Right cardiac atrium (tissue), 5 donors: ENCODE data around the gene PKD1L1. TPM values are rescaled to one million over a fixed set of nuclear protein-coding genes. Genes with fewer than 3 reads are reported as not detected.

Experiments
- ATAC-seq, 2 donors: fragments of 200-7000 bp; cut with Tn5 transposase; one replicate each; pipeline versions ENCODE4 v1.8.0 to v1.9.1; 2020; ENCODE audit warnings: moderate library complexity in 2 of 2, mild to moderate bottlenecking in 1 of 2
- DNase-seq, 3 donors: peaks; one replicate each; pipeline ENCODE4 v3.0.0-alpha.2; 2020
- H3K27ac ChIP-seq: one replicate; pipeline ENCODE4 v1.5.1; 2013; ENCODE audit warnings: mild to moderate bottlenecking, low read length, control low read depth, moderate library complexity
- H3K27me3 ChIP-seq: one replicate; pipeline ENCODE4 v1.6.1; 2013; ENCODE audit not compliant: control insufficient read depth, insufficient read depth
- H3K4me1 ChIP-seq: one replicate; pipeline ENCODE4 v1.6.1; 2013; ENCODE audit warnings: low read length; ENCODE audit not compliant: control insufficient read depth, insufficient read depth
- H3K4me3 ChIP-seq: one replicate; pipeline ENCODE4 v1.5.1; 2013; ENCODE audit warnings: low read length, control low read depth
- H3K9me3 ChIP-seq: one replicate; pipeline ENCODE4 v1.6.1; 2013; ENCODE audit warnings: low read length; ENCODE audit not compliant: control insufficient read depth
- WGBS: extraction: QIAGEN DNeasy Blood & Tissue Kit; methylation state at CpG from one replicate; pipeline ENCODE4 v1.1.7; 2013; 5-methylcytosine and 5-hydroxymethylcytosine counted together
- intact Hi-C, 4 donors: fragments of 100-400 bp; cut with DNase I; formaldehyde crosslinking; loops; one replicate each; pipeline versions ENCODE4 v1.11.0 to v1.14.0; 2022 to 2023
- polyA plus RNA-seq: library from polyadenylated mRNA; stranded (reverse); fragments of 200-250 nt; gene quantifications from one replicate; pipeline ENCODE4 v1.2.3, GENCODE V29; 2013
- total RNA-seq, 4 donors: library from RNA; stranded (reverse); fragmentation: NEBNext Ultra II Directional; extraction: Animal tissue kit (Norgen Biotek cat#: 25700); gene quantifications; one replicate each; pipeline ENCODE4 v1.2.1, GENCODE V29; 2021
- donor health status: healthy with polysubstance abuse.
- donor health status: DM: no; HTN: yes; CAD: no.
- donor health status: DM: no; HTN: no; CAD: no.
- donor health status: DM: no; HTN: yes; CAD: no; lungs with severe emphysema.
- donor health status: DM: yes; HTN: yes; CAD: no.

Gene PKD1L1
- total and polyA plus RNA-seq, 5 donors: 0.79 to 1.5 (median 0.82) TPM

GRCh38 chr7:47726047-47726726 lies 222.1 kb downstream of the PKD1L1 start:
- Histone ChIP-seq H3K4me1 (no peaks in the 10 kb centered on the region), H3K4me3 (no peak overlapping the region), H3K9me3 (no peaks in the 10 kb centered on the region), H3K27ac (no peak overlapping the region), H3K27me3 (no peaks in the 10 kb centered on the region)
- 98% methylated on average over 3 of the region's 3 CpGs for WGBS
- DNase-seq: no peak
- intact Hi-C loops: no loop called here
- no peak for ATAC-seq

DNA sequence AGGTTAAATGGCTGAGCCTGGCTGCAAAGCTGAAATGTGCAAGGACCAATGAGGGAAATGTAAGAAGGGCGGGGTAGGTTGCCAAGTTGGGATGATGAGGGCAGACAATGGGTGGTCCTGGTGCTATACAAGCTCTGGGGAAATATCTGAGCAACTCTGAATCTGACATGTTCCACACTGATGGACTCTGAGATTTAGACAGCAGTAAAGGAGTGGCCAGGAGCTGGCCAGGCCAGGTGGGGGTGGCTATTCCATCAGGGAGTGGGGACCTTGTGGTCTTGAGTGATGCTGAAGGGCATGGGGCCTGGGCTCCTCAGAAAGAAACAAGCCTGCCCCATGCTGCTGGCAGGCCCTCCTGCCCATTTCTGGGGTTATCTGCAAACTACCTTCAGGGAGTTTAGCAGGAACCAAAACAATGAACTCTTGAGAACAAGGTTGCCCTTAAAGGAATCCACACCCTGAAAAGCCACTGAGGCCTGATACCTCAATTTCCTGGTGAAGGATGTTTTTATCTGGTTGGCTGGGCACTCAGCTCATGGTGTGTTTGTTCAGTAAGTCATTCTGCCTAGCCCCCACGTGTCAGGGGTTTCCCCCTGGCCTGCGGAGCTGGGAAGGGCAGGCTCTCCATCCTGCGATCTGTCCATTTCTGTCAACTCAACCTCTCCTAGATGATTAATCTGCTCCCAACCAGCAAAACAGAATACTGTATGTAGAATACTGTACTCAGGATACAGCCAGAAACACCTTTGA lies 223.1 kb downstream of the PKD1L1 start:
- intact Hi-C loops: no loop called here
- 84% methylated on average over 4 of the region's 4 CpGs for WGBS
- Histone ChIP-seq H3K27ac (no peak overlapping the region), H3K27me3 (no peaks in the 10 kb centered on the region), H3K9me3 (no peaks in the 10 kb centered on the region), H3K4me3 (no peak overlapping the region), H3K4me1 (no peaks in the 10 kb centered on the region)
- ATAC-seq: no peak
- no peak for DNase-seq

Other genes with a start within 250 kb of the PKD1L1 start
- gene HUS1, start 31.1 kb upstream of the PKD1L1 start, total RNA-seq: 10 to 100 TPM; 21.9 to 25.7 (median 24.3) TPM
- 13.2 TPM for gene HUS1, start 31.1 kb upstream of the PKD1L1 start, polyA plus RNA-seq
- gene SUN3, start 80.6 kb upstream of the PKD1L1 start, total RNA-seq: not detected
- gene SUN3, start 80.6 kb upstream of the PKD1L1 start, polyA plus RNA-seq: not detected
- gene C7orf57, start 87.1 kb upstream of the PKD1L1 start, total RNA-seq: not detected
- gene C7orf57, start 87.1 kb upstream of the PKD1L1 start, polyA plus RNA-seq: not detected
- gene UPP1, start 140.8 kb upstream of the PKD1L1 start, total RNA-seq: 10 to 100 TPM; 20.6 to 29.0 (median 23.5) TPM
- 17.3 TPM for gene UPP1, start 140.8 kb upstream of the PKD1L1 start, polyA plus RNA-seq
- gene ABCA13, start 223.0 kb upstream of the PKD1L1 start, total RNA-seq: not detected
- gene ABCA13, start 223.0 kb upstream of the PKD1L1 start, polyA plus RNA-seq: not detected